ENCODE results near the gene CARD14.

The CARD14 gene

GRCh38 chr17:80169784-80170500, at the start of gene CARD14:
TSS of gene CARD14 (plus strand) at chr17:80170030. CDS start at chr17:80181439, 11,409 bp downstream.
- no peak for DNase-seq (ENCODE audit: low read depth)

GRCh38 chr17:80122026-80122575, 47.7 kb upstream of the CARD14 start:
- DNase-seq (ENCODE audit: low read depth) = no peak

GRCh38 chr17:80122926-80123505, 46.8 kb upstream of the CARD14 start:
- DNase-seq (ENCODE audit: low read depth) = no peak

- no peak for DNase-seq (ENCODE audit: low read depth)
These were observed 46.0 kb upstream of the CARD14 start for GRCh38 chr17:80123791-80124190.

- DNase-seq (ENCODE audit: low read depth) = no peak
These were observed 45.4 kb upstream of the CARD14 start for GRCh38 chr17:80124351-80124981.

GRCh38 chr17:80125656-80126448, 44.0 kb upstream of the CARD14 start:
- no peak for DNase-seq (ENCODE audit: low read depth)

- DNase-seq (ENCODE audit: low read depth) = no peak
These were observed 43.4 kb upstream of the CARD14 start for GRCh38 chr17:80126449-80126715.

- DNase-seq (ENCODE audit: low read depth) = no peak
These were observed 40.7 kb upstream of the CARD14 start for GRCh38 chr17:80129006-80129565.

- no peak for DNase-seq (ENCODE audit: low read depth)
These were observed 38.8 kb upstream of the CARD14 start for GRCh38 chr17:80130992-80131391.

GRCh38 chr17:80132906-80133625, 36.8 kb upstream of the CARD14 start:
- no peak for DNase-seq (ENCODE audit: low read depth)

- DNase-seq (ENCODE audit: low read depth) = no peak
These were observed 36.2 kb upstream of the CARD14 start for GRCh38 chr17:80133626-80133970.

- DNase-seq (ENCODE audit: low read depth) = no peak
These were observed 32.7 kb upstream of the CARD14 start for GRCh38 chr17:80137131-80137530.

- no peak for DNase-seq (ENCODE audit: low read depth)
These were observed 30.9 kb upstream of the CARD14 start for GRCh38 chr17:80138856-80139426.

- no peak for DNase-seq (ENCODE audit: low read depth)
These were observed 28.2 kb upstream of the CARD14 start for GRCh38 chr17:80141463-80142165.

- no peak for DNase-seq (ENCODE audit: low read depth)
These were observed 26.9 kb upstream of the CARD14 start for GRCh38 chr17:80142929-80143328.

GRCh38 chr17:80145076-80146075, 24.5 kb upstream of the CARD14 start:
- no peak for DNase-seq (ENCODE audit: low read depth)

GRCh38 chr17:80146121-80147034, 23.5 kb upstream of the CARD14 start:
- no peak for DNase-seq (ENCODE audit: low read depth)

Data from activated T-cell treated with anti-CD3 and anti-CD28 coated beads for 48 hours (primary cell).